ENCODE data around the gene SLC40A1.
A peak's percentile ranks its signal among the peaks of the same experiment; 100 is the strongest.

SLC40A1 gene

DNA sequence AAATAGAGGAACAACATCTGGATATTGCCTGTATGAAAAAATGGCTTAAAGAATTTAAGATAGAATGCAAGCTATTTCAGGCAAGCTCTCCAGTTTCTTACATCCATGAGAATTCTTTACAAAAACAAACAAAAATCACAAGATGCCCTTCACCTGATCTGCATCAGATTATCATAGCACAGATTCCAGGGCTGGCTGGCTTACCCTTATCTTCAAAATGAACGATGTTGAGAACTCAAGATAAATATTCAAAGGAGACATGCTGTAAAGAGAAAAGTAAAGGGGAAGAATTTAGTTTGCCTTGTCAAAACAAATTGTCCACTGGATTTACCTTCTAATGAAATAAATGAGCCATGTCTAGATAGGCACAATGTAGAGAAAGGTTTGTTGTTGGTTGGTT is 18.7 kb upstream of the SLC40A1 start:
- DNase-seq: no peak

DNA sequence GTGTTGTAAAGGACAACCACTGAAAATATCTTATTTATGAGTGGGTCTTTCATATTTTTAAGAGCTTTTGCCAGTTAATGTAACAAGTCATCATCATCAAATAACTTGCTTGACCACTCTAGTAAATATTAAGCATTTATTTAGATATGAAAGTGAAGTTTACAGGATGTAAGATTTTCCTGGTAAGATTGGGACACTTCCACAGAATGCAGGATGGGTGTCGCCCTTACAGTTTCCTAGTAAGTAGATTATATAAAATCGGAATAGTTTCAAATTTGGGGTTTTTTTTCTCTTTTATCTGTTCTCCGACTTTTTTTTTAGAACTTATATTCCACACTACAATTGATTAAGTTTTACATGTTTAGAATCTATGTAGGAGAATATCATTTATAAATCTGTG is 14.8 kb upstream of the SLC40A1 start:
- DNase-seq: no peak

DNA sequence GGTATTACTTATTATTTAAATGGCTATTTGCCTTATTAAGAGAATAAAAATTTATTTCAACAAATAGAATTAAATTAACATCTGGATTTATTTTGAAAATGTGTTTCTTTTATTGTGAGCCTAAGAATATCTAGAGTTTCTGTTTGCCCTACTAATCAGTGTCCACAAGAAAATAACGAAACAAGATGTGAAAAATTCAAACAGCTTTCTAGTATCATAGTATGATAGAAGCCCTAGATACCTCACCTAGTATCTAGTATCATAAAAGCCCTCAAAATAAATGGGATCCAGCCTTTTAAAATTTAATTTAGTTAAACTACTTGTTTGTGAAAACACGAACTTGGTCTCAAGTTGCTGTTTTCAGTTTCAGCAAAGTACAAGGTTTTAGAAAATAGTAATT is 13.7 kb upstream of the SLC40A1 start:
- no peak for DNase-seq

DNA sequence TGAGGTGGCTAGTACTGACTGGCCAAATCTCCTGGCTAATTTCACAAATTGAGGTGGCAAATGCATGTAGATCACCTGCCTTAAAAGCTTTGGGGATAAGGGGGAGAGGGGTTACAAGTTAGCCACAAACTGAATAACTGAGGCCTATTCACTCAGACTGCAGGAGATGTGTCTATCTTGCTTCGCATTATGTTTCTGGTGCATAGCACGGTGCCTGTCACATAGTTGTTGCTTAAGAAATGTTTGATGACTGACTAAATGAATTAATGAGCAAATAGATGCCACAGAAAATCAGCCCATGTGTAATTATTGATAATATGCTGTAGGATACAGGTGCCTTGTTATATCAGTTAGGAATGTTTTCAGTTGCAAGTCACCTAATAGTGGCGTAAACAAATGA is 12.5 kb upstream of the SLC40A1 start:
- DNase-seq: no peak

DNA sequence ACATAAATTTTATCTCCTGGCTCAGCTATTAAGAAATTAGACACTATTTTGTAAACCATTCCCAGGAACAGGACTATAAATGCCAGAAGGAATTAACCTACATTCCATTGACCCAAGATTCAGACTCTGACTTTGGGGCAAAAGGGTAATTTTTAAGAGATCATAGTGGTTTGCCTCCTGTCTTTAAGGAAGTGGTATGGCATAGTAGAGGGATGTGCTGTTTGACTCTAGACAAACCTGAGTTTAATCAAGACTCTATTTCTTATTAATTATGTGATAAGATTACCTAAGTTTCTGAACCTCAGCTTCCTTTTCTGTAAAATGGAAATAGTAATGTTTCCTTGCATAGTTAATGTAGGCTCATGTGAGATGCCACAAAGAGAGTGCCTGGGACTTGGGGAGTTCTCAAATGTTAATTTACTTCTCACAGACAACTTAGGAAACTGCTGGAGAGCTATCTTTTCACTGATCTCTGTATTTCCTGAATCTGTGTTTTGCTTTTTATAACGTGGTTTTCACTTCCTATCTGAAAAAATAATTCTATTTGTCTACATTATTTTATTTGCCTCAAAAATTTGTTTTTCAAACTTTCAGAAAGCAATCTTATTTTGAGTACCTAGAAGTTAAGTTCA is 11.9 kb upstream of the SLC40A1 start:
- DNase-seq: no peak

DNA sequence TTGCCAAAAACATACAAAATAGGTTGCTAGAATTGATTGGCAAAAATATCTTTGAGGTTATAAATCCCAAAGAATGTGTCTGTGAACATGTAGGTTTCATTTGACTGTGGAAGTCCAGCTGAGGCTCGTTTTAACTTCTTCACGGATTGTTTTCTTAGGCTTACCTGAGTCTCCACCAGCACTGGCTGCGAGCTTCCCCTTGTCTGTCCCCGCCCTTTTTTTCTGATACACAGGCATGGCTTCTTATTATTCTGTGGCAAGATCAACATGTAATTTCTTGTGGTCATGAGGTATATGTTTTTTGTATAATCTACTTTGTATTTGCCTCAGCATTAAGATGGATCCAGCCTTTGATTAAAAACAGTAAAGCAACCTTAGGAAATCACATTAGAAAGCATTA is 7.2 kb upstream of the SLC40A1 start:
- DNase-seq: no peak

DNA sequence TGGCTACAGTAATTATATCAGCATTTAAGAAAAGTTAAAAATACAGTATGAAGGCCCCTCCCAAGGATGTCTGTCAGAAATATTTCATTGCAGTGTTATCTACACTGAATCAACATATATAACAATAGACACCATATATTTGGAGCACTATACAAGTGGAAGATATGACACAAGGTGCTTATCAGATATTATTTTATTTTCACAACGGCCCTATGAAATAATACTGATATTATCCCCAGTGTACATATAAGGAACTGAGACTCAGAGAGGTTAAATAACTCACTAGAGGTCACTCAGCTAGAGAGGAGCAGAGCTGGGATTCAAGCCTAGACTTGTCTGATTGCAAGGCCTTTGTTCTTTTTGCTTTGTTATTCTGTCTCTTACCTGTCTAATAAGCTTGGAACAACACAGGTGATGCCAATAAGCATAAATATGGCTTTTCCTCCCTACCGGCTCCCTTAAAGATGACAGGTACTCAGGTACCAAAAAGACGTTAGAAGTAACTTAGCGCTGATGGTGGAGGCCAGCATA is 4.7 kb upstream of the SLC40A1 start:
- DNase-seq: no peak

DNA sequence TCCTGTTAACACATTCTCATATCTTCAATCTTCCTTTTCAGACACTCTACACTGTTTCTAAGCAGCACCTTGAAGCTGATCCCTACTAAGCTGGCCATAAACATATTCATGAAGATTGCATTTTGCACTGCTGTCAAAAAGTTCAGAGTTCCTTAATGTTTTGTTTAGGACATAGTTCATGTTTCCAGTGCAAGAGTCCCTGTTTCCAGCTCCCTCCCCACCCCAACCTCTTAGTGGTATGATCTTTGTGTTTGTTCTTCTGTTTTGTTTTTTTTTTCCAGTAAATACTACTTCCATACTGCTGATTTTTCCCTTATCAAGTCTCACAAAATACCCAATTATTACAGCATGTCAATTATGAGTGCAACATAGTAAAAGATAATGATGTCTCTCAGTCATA is 4.1 kb upstream of the SLC40A1 start:
- DNase-seq: no peak

DNA sequence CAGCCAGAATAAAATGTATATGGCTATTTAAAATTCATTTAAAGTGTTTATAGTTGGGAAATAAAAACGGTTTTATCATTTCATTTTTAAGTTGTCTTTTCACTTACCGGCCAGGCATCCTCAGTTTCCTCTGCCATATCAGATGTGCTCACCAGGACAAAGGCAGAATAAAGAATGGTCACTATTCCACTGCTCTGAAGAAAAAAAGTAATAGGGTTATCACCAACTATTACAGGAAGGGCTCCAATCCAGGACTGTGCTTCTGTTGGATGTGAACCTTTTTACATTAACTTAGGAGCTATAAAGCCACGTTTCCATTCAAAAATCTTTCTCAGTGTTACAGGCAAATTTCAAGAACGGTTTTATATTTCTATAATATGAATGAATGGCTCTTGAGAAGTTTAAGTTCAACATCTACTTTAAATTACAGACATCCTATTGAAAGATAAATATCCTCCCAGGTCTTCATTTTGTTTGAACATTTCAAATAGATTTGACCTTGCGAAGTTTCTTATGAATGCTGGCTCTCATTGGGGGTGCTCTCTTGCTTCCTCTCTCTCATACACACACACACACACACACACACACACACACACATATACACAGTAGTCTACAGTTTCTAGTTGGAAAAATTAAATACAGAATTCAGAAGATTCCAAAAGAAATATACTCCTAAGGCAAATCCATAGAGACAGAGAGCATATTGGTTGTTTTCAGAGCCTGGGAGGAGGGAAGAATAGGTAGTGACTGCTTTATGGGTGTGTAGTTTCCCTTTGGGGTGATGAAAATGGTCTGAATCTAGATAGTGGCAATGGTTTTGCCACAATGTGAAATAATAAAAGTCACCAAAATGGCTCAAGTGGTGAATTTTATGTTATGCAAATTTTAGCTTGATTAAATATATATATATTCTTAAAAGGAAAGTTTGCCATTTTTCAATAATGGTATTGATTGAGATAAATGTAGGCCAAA is 2.9 kb upstream of the SLC40A1 start:
- no peak for DNase-seq

DNA sequence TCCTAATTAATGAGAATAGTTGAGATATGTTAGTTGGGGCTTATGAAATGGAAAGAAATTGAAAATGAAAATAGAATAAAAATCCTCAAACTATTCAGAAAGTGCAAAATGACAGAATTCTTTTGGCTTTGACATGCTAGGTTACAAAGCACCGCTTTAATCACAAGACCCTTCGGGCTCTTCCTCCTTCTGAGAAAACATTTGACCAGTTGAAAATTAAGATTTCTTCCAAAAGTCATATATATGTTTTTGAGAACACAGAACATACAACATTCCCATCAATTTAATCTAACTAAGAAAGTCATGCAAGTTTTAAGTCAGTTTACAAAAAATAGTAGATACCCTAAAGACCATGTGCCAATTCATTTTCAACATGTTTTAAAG is 2.2 kb upstream of the SLC40A1 start:
- DNase-seq: no peak

DNA sequence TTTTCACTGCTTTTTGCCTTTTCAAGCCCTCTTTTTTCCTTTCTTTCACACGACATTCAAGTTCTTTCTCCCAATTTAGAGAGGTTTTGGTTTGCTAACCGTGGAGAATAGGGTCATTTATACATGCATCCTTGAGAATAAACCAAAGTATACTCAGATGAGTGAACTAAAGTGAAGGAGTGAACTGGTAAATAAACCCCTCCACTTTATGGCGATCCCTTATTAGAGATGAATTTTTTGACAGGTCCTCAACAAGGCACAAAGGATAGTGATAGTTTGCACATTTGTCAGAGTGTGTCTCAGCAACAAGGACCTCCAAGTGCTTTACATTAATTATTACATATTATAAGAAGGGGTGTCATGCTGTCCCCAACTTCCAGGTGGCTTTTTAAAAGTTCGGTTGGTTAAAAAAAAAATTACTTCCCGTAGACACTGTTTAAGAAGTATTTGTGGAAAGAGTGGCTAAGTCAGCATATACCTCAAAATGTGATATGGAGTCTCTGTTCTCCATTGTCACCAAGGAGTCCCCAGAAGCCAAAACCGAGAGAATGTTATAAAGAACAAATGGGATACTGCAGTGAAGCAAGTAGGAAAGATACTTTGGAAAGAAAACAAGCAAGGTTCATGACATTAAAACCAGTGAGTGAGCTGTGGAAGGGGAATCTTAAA is 1.7 kb upstream of the SLC40A1 start:
- DNase-seq: no peak

DNA sequence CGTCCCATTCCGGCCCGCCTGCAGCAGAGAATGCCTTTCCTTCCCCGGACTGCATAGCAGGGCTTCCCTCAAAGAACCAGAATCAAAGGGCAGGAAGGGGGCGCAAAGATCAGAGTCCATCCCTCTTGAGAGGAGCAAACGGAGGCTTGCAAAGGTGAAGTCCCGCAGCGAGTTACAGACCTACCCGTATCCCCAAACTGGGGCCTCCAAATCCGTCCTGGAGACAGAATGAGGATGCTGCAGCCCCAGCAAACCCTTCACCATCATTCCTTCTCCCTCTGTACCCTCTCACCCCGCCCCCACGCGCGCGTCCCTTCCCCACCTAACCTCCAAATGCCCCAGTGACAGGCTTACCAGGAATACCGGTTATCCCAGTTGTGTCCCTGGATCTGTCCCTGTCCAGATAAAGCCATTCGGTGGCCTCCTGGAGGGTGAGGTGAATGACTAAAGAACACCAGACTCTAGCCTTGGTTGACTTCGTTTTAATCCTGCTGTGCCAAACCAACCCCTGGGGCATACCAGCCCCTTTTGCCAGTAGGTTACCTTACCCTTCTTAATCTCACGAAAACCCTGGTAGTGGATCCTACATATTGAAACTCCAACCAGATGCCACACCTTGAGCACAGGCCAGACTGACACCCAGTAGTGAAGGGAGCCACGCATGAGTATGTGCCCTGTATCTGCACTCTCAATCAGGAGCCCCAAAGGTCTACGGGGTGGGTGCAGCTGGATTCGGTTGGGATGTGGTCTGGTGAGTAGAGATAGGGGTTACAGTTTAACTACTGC is 961 bp upstream of the SLC40A1 start:
- DNase-seq: no peak

DNA sequence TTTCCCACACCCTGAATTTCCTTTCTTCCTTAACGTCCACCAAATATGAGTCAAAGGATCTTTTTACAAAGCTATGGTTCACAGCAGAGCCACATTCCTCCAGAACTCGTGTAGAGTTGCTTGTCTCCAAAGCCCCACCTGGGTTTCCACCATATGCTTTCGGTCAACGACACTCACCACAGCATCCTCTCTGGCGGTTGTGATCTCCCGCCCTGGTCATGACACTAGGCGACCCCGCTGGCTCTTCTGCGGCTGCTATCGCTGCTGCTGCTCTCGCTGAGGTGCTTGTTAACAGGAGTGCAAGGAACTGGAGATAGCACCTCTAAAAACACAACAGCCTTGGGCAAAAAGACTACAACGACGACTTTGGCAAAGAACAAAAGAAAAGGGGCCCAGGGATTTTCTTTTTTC is 340 bp downstream of the SLC40A1 start:
- no peak for DNase-seq

DNA sequence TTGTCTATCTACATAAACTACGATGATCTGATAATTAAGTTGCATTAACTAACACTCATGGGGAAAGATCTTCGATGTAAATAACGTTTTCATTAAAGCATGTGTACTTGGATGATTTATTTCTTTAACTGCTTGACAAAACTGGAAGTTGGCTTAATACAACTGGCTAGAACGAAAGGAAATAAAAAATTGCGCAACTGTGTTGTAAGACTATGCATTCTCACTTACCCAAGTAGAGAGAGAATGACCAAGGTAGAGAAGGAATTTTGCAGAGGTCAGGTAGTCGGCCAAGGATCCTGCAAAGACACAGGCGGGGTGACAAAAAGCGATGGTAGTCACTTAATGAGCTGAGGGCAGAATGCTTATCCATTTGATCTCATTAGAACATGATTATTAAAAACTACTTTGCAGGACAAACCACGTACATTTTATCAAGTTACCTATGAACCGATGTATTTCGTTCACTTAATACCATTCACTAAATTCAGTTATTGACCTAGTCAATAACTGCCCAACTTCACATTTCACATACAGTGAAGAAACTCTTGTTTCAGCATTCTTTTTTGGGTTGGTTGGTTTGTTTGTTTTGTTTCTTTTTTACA is 900 bp downstream of the SLC40A1 start:
- DNase-seq: peak; percentile 41

DNA sequence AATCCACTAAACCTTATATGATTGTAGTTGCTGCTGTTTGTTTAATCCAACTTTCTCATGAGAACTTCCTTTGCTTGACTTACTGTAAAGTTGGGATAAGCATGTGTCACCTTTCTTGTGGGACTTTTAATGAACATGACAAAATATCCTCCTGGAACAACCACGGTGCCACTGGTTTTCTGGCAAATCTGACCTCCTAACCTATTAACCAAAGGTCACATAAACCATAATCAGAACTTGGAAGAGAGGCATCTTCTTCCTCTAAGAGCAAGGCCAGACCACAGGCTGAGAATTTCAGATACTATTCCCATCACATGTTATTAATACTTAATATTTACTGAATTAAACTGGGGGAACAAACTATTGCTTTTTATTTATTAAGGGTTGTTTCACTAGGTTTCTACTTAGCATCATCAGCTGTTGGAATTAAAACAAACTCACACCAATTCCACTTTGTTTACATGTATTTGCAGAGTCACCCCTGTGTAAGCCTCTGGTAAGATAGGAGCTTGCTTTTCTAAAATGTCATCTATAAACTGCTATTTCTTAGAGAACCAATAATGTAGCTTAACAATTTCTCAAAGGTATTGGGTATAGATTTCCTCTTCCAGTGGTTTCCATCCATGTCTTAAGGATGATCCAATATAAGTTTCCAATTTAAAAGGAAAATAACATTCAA is 2.2 kb downstream of the SLC40A1 start:
- DNase-seq: no peak

DNA sequence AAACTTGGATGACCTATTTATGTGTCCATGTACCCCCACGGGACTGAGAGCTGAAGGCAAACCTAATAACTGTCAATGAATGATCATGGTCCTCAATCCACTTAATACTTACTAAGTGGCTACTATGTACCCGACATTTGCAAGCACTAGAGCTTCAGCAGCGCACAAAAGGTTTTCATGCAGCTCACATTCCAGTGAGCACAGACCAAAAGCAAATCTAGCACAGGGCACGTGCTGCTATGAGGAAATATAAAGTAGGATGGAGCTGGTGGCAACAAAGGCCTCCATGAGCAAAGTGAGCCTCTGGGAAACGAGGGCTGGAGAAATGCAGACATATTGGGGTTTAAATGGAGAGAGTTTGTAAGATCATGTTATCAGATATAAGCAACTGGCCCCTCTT is 3.5 kb downstream of the SLC40A1 start:
- DNase-seq: no peak

DNA sequence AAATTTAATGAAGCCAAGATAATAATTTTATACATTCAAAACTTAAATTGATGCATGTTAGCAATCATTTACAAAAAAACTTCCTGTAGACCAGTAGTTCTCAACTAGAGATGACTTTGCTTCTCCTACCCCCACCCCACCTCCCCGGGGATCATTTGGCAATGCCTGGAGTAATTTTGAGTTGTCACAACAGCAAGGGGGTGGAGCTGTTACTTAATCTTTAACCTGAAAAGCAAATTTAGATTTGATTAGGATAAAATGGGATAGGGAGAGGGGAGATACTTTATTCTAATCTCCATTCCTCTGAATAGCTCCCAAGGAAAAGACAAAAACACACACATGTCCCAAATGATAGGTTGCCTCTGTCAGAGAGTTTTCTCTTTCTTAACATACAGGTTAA is 4.2 kb downstream of the SLC40A1 start:
- no peak for DNase-seq

DNA sequence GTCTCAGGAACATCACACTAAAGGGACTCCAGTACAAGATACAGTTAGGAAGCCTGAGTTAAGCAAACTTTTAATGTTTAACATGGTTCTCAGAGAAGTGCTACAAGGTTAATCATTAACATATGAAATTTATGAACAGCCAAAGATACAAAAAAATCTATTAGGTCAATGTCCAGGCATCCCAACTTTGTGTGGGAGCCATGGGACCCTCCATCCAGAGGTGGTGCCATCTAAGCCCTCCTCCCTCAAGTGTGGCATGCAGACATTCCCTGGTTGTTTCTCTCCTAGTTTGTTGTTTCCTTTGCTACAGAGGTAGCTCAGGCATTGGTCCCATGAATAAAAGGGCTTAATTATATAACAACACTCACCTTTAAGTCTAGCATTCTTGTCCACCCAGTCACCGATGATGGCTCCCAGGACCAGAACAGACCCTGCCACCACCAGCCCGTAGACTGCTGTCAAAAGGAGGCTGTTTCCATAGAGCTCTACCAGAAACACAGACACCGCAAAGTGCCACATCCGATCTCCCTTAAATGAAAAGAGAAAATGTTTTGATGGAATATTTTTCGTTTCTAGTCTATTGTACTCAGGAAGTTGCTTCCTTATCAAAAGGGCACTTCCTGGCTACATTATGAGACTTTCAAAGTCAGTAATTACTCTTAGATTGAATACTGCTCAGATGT is 5.7 kb downstream of the SLC40A1 start:
- no peak for DNase-seq

DNA sequence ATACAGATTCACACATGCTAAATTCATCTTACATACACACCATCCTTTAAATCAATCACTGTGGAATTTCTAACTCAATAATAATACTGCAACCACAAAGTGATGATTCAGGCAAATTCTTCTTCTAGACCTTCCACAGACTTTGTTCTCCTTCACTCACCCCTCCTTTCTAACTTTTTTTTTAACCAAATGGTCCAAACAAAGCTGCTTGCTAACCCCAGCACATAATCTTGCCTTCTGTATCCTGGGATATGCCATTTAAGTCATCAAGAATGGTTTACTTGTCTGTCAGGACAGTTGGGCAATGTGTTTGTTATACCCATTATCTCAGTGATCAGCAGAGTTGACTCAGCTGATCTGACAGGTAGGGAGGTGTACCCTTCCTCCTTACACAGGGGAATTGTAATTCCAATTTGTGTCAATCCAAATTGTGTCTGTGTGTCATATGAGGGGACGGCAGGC is 10.0 kb downstream of the SLC40A1 start:
- DNase-seq: no peak

DNA sequence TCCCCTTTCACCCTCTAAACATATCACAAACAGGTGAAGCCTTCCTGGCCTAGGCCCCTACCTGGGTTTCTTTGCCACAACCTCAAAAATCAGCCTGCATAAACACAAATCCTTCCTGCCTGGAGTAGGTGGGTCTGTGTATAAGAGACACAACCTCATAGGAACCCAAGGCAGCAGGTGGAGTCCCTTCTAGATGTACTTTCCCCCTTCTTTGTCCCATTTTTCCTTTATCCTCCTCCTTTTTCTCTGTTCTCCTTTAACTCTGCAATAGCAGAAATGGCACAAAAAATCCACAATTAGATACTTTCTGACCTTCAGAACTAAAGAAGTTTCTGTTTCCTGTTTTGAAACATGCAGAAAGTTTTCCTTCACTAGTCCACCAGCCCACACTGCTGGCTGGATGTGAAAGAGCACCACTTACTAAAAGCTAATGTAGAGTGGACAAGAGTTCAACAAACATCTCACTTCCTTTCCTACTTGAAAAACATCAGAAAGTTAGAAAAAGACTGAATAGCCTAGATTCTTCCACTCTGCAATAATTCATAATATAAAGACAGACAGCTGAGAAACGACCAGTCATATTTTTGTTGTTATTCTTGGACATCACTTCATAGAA is 11.2 kb downstream of the SLC40A1 start:
- no peak for DNase-seq

DNA sequence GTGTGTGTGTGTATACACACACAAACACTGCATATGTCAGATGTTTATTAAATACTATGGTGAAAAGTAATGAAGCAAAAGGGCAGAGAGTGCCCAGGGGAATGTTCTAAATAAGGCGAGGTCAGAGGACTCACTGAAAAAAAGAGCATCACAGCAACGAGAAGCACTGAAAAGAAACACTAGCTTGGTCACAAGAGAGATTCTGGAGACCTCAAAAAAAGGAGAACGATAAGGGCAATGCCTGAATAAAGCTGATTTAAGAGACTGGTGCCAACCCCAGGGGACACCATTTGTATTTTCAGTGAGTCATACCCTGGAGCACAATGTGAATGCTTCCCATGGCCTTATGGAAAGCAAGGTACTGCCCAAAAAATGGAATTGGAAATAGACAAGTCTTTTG is 14.5 kb downstream of the SLC40A1 start:
- DNase-seq: no peak

All from GF-D8 (cell line).